WTC11 (cell line): Measurements from ENCODE around the gene ANK2. TPM values are rescaled to one million over a fixed set of nuclear protein-coding genes. Genes with fewer than 3 reads are reported as not detected.

ENCODE experiments used
- ATAC-seq: fragments of 200-7000 bp; cut with Tn5 transposase; 2 replicates; pipeline ENCODE4 v1.10.0; 2021; ENCODE audit warnings: mild to moderate bottlenecking, moderate library complexity
- CTCF ChIA-PET: fragments of 300-600 bp; sonication (Branson Sonifier 250); formaldehyde crosslinking; loops from one replicate; lab custom pipeline; 2021; ENCODE audit warnings: antibody characterized with exemption; lab: Charles Lee
- POLR2A ChIA-PET: fragments of 350-600 bp; sonication (Branson Sonifier 250); formaldehyde crosslinking; loops from one replicate; lab custom pipeline; 2021; ENCODE audit warnings: antibody characterized with exemption; lab: Charles Lee
- DNase-seq: peaks from one replicate; pipeline ENCODE4 v3.0.0; 2021; ENCODE audit warnings: low spot score
- H3K27ac Mint-ChIP-seq: 2 replicates; pipeline ENCODE4 v1.8.0; 2021; ENCODE audit warnings: mixed read lengths
- H3K27me3 Mint-ChIP-seq: 2 replicates; pipeline ENCODE4 v1.8.0; 2021; ENCODE audit warnings: low read depth, mild to moderate bottlenecking, moderate library complexity, mixed read lengths
- H3K36me3 Mint-ChIP-seq: 2 replicates; pipeline ENCODE4 v1.8.0; 2021; ENCODE audit warnings: mixed read lengths
- H3K4me1 Mint-ChIP-seq: 2 replicates; pipeline ENCODE4 v1.8.0; 2022; ENCODE audit warnings: mixed read lengths
- H3K4me3 Mint-ChIP-seq: 2 replicates; pipeline ENCODE4 v1.8.0; 2021; ENCODE audit warnings: mild to moderate bottlenecking, moderate library complexity, mixed read lengths
- H3K9me3 Mint-ChIP-seq: 2 replicates; pipeline ENCODE4 v1.8.0; 2021; ENCODE audit warnings: mixed read lengths
- ATF1 ChIP-seq: sonication (generic); formaldehyde crosslinking; IDR thresholded peaks from 2 replicates; pipeline ENCODE4 v1.8.1; 2023; ENCODE audit warnings: mild to moderate bottlenecking, moderate library complexity, missing genetic modification reagents
- E2F5 ChIP-seq: sonication (generic); formaldehyde crosslinking; IDR thresholded peaks from 2 replicates; pipeline ENCODE4 v1.8.1; 2022; ENCODE audit warnings: mild to moderate bottlenecking, moderate library complexity, missing genetic modification reagents
- ELF4 ChIP-seq: sonication (generic); formaldehyde crosslinking; IDR thresholded peaks from 2 replicates; pipeline ENCODE4 v1.8.1; 2022; ENCODE audit warnings: low read depth, mild to moderate bottlenecking, moderate library complexity, missing genetic modification reagents
- ERG ChIP-seq: fragments of 250-450 bp; sonication (Bioruptor Pico); IDR thresholded peaks from 2 replicates; pipeline ENCODE4 v1.8.0; 2021; ENCODE audit warnings: mild to moderate bottlenecking
- ESRRA ChIP-seq: sonication (generic); formaldehyde crosslinking; IDR thresholded peaks from 2 replicates; pipeline ENCODE4 v1.8.1; 2022; ENCODE audit warnings: mild to moderate bottlenecking, missing genetic modification reagents, borderline replicate concordance
- FOXK1 ChIP-seq: sonication (generic); formaldehyde crosslinking; IDR thresholded peaks from 2 replicates; pipeline ENCODE4 v1.8.0; 2022; ENCODE audit warnings: mild to moderate bottlenecking, moderate library complexity, missing genetic modification reagents
- GTF2I ChIP-seq: fragments of 250-450 bp; sonication (Bioruptor Pico); conservative IDR thresholded peaks from 2 replicates; pipeline ENCODE4 v1.4.0; 2021; ENCODE audit warnings: mild to moderate bottlenecking
- JAZF1 ChIP-seq: fragments of 250-450 bp; sonication (Bioruptor Pico); IDR thresholded peaks from 2 replicates; pipeline ENCODE4 v1.9.0; 2021; ENCODE audit warnings: moderate library complexity, mild to moderate bottlenecking, inconsistent platforms
- JUN ChIP-seq: sonication (generic); formaldehyde crosslinking; IDR thresholded peaks from 2 replicates; pipeline ENCODE4 v1.8.0; 2023; ENCODE audit warnings: mild to moderate bottlenecking, missing genetic modification reagents
- KAT7 ChIP-seq: sonication (generic); formaldehyde crosslinking; IDR thresholded peaks from 2 replicates; pipeline ENCODE4 v1.8.1; 2023; ENCODE audit warnings: missing genetic modification reagents, mild to moderate bottlenecking, borderline replicate concordance
- NFATC4 ChIP-seq: fragments of 250-450 bp; sonication (Bioruptor Pico); IDR thresholded peaks from 2 replicates; pipeline ENCODE4 v1.9.0; 2021; ENCODE audit warnings: mild to moderate bottlenecking
- NR1H2 ChIP-seq: sonication (generic); formaldehyde crosslinking; IDR thresholded peaks from 2 replicates; pipeline ENCODE4 v1.9.0; 2021; ENCODE audit warnings: mild to moderate bottlenecking, moderate library complexity, missing genetic modification reagents
- SMAD4 ChIP-seq: sonication (generic); formaldehyde crosslinking; IDR thresholded peaks from 2 replicates; pipeline ENCODE4 v1.8.0; 2022; ENCODE audit warnings: mild to moderate bottlenecking, missing genetic modification reagents
- TCF7 ChIP-seq: sonication (generic); formaldehyde crosslinking; IDR thresholded peaks from 2 replicates; pipeline ENCODE4 v1.8.0; 2022; ENCODE audit warnings: mild to moderate bottlenecking, low read depth, missing genetic modification reagents, moderate library complexity
- TEAD4 ChIP-seq: sonication (generic); formaldehyde crosslinking; IDR thresholded peaks from 2 replicates; pipeline ENCODE4 v1.8.0; 2022; ENCODE audit warnings: mild to moderate bottlenecking, missing genetic modification reagents
- USF1 ChIP-seq: sonication (generic); formaldehyde crosslinking; IDR thresholded peaks from 2 replicates; pipeline ENCODE4 v1.8.0; 2022; ENCODE audit warnings: mild to moderate bottlenecking, missing genetic modification reagents
- ZNF121 ChIP-seq: sonication (generic); formaldehyde crosslinking; IDR thresholded peaks from 2 replicates; pipeline ENCODE4 v1.8.0; 2023; ENCODE audit warnings: missing genetic modification reagents
- ZNF317 ChIP-seq: sonication (generic); formaldehyde crosslinking; IDR thresholded peaks from 2 replicates; pipeline ENCODE4 v1.8.1; 2023; ENCODE audit warnings: low read depth, mild to moderate bottlenecking, moderate library complexity, missing genetic modification reagents, borderline replicate concordance
- total RNA-seq: library from RNA; stranded (reverse); gene quantifications from 3 replicates; pipeline ENCODE4 v1.2.3, GENCODE V29; 2021
- TF ChIP-seq, protein P1 (sequence below): sonication (generic); formaldehyde crosslinking; IDR thresholded peaks from 2 replicates; pipeline ENCODE4 v1.8.1; 2023; ENCODE audit warnings: mild to moderate bottlenecking, missing genetic modification reagents
- TF ChIP-seq, protein P2 (sequence below): sonication (generic); formaldehyde crosslinking; IDR thresholded peaks from 2 replicates; pipeline ENCODE4 v1.8.0; 2022; ENCODE audit warnings: mild to moderate bottlenecking, missing genetic modification reagents
- TF ChIP-seq, protein P3 (sequence below): sonication (generic); formaldehyde crosslinking; IDR thresholded peaks from 2 replicates; pipeline ENCODE4 v1.8.1; 2022; ENCODE audit warnings: missing genetic modification reagents, borderline replicate concordance

ANK2 gene
- total RNA-seq, 1 experiment from 2014 or later = 27.9 TPM

- DNase-seq (no peak), ATAC-seq (no peak)
- peaks cover 22% of the 10 kb centered on the region for H3K36me3 Mint-ChIP-seq
- no peaks in the 10 kb centered on the region for H3K4me1 Mint-ChIP-seq
- H3K27me3 Mint-ChIP-seq = no peaks in the 10 kb centered on the region
- ChIA-PET POLR2A (no interaction called here), CTCF (no interaction called here)
- TF ChIP-seq KAT7 (CRISPR knock-in tag) (no peak), E2F5 (no peak)
- TF ChIP-seq, all 79 proteins: peak for 0
- no peak overlapping the region for H3K4me3 Mint-ChIP-seq
- H3K9me3 Mint-ChIP-seq = peaks cover 52% of the 10 kb centered on the region
- no peak overlapping the region for H3K27ac Mint-ChIP-seq
These were observed 370.2 kb downstream of the ANK2 start for GRCh38 chr4:113419631-113420030.

- Mint-ChIP-seq H3K27ac (no peak overlapping the region), H3K4me3 (no peak overlapping the region), H3K36me3 (peaks cover 27% of the 10 kb centered on the region), H3K9me3 (peaks cover 46% of the 10 kb centered on the region), H3K4me1 (no peaks in the 10 kb centered on the region), H3K27me3 (no peaks in the 10 kb centered on the region)
- ATAC-seq (no peak), DNase-seq (no peak)
- TF ChIP-seq GTF2I = 0 out of 2 replicates have a peak, but pooled peaks have one; percentile 33
- TF ChIP-seq, protein P1, sequence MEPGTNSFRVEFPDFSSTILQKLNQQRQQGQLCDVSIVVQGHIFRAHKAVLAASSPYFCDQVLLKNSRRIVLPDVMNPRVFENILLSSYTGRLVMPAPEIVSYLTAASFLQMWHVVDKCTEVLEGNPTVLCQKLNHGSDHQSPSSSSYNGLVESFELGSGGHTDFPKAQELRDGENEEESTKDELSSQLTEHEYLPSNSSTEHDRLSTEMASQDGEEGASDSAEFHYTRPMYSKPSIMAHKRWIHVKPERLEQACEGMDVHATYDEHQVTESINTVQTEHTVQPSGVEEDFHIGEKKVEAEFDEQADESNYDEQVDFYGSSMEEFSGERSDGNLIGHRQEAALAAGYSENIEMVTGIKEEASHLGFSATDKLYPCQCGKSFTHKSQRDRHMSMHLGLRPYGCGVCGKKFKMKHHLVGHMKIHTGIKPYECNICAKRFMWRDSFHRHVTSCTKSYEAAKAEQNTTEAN (CRISPR knock-in tag) = no peak
- ChIA-PET CTCF (no interaction called here), POLR2A (no interaction called here)
These were observed 371.5 kb downstream of the ANK2 start for GRCh38 chr4:113420938-113421337.

- Mint-ChIP-seq H3K4me1 (no peaks in the 10 kb centered on the region), H3K27me3 (no peaks in the 10 kb centered on the region), H3K4me3 (no peak overlapping the region), H3K36me3 (peaks cover 30% of the 10 kb centered on the region), H3K9me3 (peaks cover 40% of the 10 kb centered on the region), H3K27ac (no peak overlapping the region)
- no peak for ATAC-seq
- CTCF ChIA-PET = no interaction called here
- TF ChIP-seq SMAD4 (CRISPR knock-in tag) (no peak), ZNF317 (CRISPR knock-in tag) (no peak), ESRRA (CRISPR knock-in tag) (no peak), ERG (CRISPR knock-in tag) (no peak), ATF1 (CRISPR knock-in tag) (no peak), NR1H2 (CRISPR knock-in tag) (no peak), TCF7 (CRISPR knock-in tag) (no peak), ELF4 (no peak), ZNF121 (CRISPR knock-in tag) (no peak), JUN (CRISPR knock-in tag) (no peak), NFATC4 (CRISPR knock-in tag) (no peak), FOXK1 (CRISPR knock-in tag) (no peak), JAZF1 (no peak), TEAD4 (CRISPR knock-in tag) (no peak), USF1 (CRISPR knock-in tag) (no peak)
- TF ChIP-seq, protein P2, sequence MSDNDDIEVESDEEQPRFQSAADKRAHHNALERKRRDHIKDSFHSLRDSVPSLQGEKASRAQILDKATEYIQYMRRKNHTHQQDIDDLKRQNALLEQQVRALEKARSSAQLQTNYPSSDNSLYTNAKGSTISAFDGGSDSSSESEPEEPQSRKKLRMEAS = no peak
- TF ChIP-seq, protein P3, sequence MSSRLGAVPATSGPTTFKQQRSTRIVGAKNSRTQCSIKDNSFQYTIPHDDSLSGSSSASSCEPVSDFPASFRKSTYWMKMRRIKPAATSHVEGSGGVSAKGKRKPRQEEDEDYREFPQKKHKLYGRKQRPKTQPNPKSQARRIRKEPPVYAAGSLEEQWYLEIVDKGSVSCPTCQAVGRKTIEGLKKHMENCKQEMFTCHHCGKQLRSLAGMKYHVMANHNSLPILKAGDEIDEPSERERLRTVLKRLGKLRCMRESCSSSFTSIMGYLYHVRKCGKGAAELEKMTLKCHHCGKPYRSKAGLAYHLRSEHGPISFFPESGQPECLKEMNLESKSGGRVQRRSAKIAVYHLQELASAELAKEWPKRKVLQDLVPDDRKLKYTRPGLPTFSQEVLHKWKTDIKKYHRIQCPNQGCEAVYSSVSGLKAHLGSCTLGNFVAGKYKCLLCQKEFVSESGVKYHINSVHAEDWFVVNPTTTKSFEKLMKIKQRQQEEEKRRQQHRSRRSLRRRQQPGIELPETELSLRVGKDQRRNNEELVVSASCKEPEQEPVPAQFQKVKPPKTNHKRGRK (CRISPR knock-in tag) = no peak
- no peak for DNase-seq
- POLR2A ChIA-PET = no interaction called here
These were observed 374.2 kb downstream of the ANK2 start for GRCh38 chr4:113423631-113424030.
